Stimulated activated naive CD8-positive, alpha-beta T cell treated with anti-CD3 and anti-CD28 coated beads, Interleukin-15, Interleukin-2, amounts not matched to agents 100 ng/mL and 50 ng/mL, for 24 hours (primary cell): ENCODE results near the gene DLGAP1.

Experiments
- H3K27ac Mint-ChIP-seq: one replicate; pipeline ENCODE4 v1.8.0; 2021; ENCODE audit warnings: mild to moderate bottlenecking, mixed read lengths
- H3K27me3 Mint-ChIP-seq: one replicate; pipeline ENCODE4 v1.8.0; 2021; ENCODE audit warnings: mixed read lengths
- H3K36me3 Mint-ChIP-seq: one replicate; pipeline ENCODE4 v1.8.0; 2021; ENCODE audit warnings: low read depth, mixed read lengths
- H3K4me1 Mint-ChIP-seq: one replicate; pipeline ENCODE4 v1.8.0; 2021; ENCODE audit warnings: low read depth, mixed read lengths
- H3K4me3 Mint-ChIP-seq: one replicate; pipeline ENCODE4 v1.8.0; 2021; ENCODE audit warnings: mild to moderate bottlenecking, mixed read lengths
- H3K9me3 Mint-ChIP-seq: one replicate; pipeline ENCODE4 v1.8.0; 2021; ENCODE audit warnings: mixed read lengths

DLGAP1 gene

GRCh38 chr18:3947383-3947782, 507.7 kb downstream of the DLGAP1 start:
- Mint-ChIP-seq H3K27me3 (peaks cover 5% of the 10 kb centered on the region), H3K4me3 (no peak overlapping the region), H3K4me1 (no peaks in the 10 kb centered on the region), H3K27ac (peak overlapping the region; percentile 8), H3K36me3 (no peaks in the 10 kb centered on the region), H3K9me3 (no peaks in the 10 kb centered on the region)

DNA sequence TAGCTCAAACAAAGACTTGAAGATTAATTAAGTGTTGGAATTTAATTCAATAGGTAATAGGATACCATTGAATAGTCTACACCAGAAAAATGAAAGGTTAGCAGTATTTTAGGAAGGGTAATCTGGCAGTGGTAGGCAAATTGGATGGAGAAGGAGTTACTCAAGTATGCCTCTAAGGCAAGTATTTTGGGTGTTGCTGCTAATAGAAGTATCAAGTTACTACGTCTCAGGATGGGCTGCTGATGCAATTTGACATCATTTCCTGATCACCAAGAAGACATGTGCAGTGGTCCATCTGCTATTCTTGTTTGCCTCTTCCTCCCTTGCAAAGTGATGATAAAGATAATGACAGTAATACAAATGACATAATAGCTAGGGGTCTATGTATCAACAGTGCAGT, 519.8 kb downstream of the DLGAP1 start:
- no peaks in the 10 kb centered on the region for H3K4me1 Mint-ChIP-seq
- H3K9me3 Mint-ChIP-seq, result no peaks in the 10 kb centered on the region
- no peak overlapping the region for H3K4me3 Mint-ChIP-seq
- H3K27ac Mint-ChIP-seq, result no peak overlapping the region
- H3K27me3 Mint-ChIP-seq, result no peaks in the 10 kb centered on the region
- H3K36me3 Mint-ChIP-seq, result no peaks in the 10 kb centered on the region

DNA sequence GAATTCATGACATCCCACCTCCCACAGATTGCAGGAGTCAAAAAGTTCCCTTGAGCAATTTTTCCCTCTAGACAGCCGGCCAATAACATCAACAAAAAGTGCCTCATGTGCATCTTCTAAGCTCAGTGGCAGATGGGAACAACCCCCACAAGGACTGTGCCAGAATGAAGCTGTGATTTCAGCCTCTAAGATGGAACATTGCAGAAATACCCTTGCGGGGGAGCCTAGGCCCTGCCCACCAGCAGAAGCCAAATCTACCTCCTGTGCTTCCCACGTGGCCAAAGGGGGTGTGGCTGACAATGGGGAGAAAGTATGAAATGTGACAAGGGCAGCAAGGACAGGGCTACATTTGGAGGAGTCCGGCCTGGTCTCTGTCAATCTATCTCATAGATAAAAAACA, 522.8 kb downstream of the DLGAP1 start:
- Mint-ChIP-seq H3K9me3 (no peaks in the 10 kb centered on the region), H3K4me3 (no peak overlapping the region), H3K27me3 (no peaks in the 10 kb centered on the region), H3K27ac (no peak overlapping the region), H3K4me1 (no peaks in the 10 kb centered on the region), H3K36me3 (no peaks in the 10 kb centered on the region)

- no peak overlapping the region for H3K4me3 Mint-ChIP-seq
- no peaks in the 10 kb centered on the region for H3K27me3 Mint-ChIP-seq
- no peaks in the 10 kb centered on the region for H3K4me1 Mint-ChIP-seq
- H3K9me3 Mint-ChIP-seq, result no peaks in the 10 kb centered on the region
- no peaks in the 10 kb centered on the region for H3K36me3 Mint-ChIP-seq
- H3K27ac Mint-ChIP-seq, result no peak overlapping the region
Observed at GRCh38 chr18:3931542-3932112, 523.5 kb downstream of the DLGAP1 start.

GRCh38 chr18:3931013-3931315, 524.1 kb downstream of the DLGAP1 start:
- no peak overlapping the region for H3K27ac Mint-ChIP-seq

GRCh38 chr18:3930126-3931012, 524.7 kb downstream of the DLGAP1 start:
- Mint-ChIP-seq H3K36me3 (no peaks in the 10 kb centered on the region), H3K9me3 (no peaks in the 10 kb centered on the region), H3K27ac (no peak overlapping the region), H3K4me1 (no peaks in the 10 kb centered on the region), H3K27me3 (no peaks in the 10 kb centered on the region), H3K4me3 (no peak overlapping the region)

More at GRCh38 chr18:3931013-3931315, 524.1 kb downstream of the DLGAP1 start:
- H3K9me3 Mint-ChIP-seq, result no peaks in the 10 kb centered on the region
- no peak overlapping the region for H3K4me3 Mint-ChIP-seq
- H3K27me3 Mint-ChIP-seq, result no peaks in the 10 kb centered on the region
- no peaks in the 10 kb centered on the region for H3K4me1 Mint-ChIP-seq
- no peaks in the 10 kb centered on the region for H3K36me3 Mint-ChIP-seq

DNA sequence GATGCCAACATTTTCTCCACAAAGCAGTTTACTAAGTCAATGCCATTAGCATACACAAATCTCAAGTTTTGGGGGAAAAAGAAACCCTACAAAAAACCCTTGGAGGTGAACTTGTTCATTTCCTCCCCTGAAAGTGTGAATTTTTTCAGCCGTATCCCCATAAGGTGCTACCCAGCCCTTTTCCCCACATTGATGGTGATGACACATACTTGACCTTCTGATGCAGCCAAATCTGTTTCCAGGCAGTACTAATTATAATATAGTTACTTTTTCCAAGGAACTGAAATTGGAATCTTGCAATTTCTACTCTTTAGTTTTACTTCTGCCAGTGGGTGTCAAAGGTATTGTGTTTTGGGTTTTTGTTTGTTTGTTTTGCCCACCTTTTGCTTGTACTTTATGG, 530.7 kb downstream of the DLGAP1 start:
- Mint-ChIP-seq H3K4me1 (peaks cover 8% of the 10 kb centered on the region), H3K36me3 (no peaks in the 10 kb centered on the region), H3K27me3 (peaks cover 4% of the 10 kb centered on the region), H3K4me3 (no peak overlapping the region), H3K27ac (peak overlapping the region; percentile 38), H3K9me3 (no peaks in the 10 kb centered on the region)

DNA sequence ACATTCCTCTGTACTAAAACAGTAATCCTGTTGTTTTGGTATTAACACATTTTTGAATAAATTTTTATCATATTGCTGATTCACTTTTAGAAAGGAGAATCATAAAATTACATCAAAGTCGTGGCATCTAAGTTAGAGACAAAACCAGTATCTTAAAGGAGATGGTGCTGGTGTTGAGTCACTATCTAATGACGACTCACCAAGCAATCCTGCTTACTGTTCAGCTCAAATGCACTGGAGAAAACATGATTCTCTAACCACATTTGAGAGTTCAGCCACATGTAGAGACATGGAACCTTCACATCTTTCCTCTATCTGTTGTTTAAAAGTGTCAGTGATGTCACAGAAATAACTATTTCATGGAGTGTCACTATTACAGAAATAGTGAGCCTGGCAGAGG, 531.4 kb downstream of the DLGAP1 start:
- Mint-ChIP-seq H3K4me3 (no peak overlapping the region), H3K36me3 (no peaks in the 10 kb centered on the region), H3K27me3 (peaks cover 8% of the 10 kb centered on the region), H3K4me1 (peaks cover 8% of the 10 kb centered on the region), H3K27ac (peak overlapping the region; percentile 38), H3K9me3 (no peaks in the 10 kb centered on the region)

GRCh38 chr18:3921826-3922225, 533.3 kb downstream of the DLGAP1 start:
- no peak overlapping the region for H3K27ac Mint-ChIP-seq
- H3K36me3 Mint-ChIP-seq, result no peaks in the 10 kb centered on the region
- H3K9me3 Mint-ChIP-seq, result no peaks in the 10 kb centered on the region
- no peak overlapping the region for H3K4me3 Mint-ChIP-seq
- peaks cover 10% of the 10 kb centered on the region for H3K27me3 Mint-ChIP-seq
- H3K4me1 Mint-ChIP-seq, result peaks cover 8% of the 10 kb centered on the region

DNA sequence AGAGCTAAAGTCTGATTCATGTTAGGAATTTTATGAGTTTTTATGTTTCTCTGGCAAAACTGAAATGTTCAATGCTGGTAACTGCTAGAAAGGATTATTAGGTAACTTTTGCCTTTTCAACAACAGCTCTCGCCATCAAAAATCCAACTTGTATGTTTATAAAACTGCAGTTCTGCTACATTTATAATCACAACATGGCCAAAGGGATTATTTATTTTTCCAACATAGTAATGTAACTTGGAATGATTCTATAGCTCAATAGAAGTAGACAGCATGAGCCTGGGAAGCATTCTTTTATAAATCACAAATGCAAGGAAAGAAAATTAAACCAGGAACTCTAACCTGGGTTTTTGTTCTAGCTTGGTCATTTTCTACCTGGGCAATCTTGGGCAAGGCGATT, 534.3 kb downstream of the DLGAP1 start:
- Mint-ChIP-seq H3K4me3 (no peak overlapping the region), H3K27me3 (peaks cover 10% of the 10 kb centered on the region), H3K4me1 (peaks cover 8% of the 10 kb centered on the region), H3K27ac (no peak overlapping the region), H3K9me3 (no peaks in the 10 kb centered on the region), H3K36me3 (no peaks in the 10 kb centered on the region)

DNA sequence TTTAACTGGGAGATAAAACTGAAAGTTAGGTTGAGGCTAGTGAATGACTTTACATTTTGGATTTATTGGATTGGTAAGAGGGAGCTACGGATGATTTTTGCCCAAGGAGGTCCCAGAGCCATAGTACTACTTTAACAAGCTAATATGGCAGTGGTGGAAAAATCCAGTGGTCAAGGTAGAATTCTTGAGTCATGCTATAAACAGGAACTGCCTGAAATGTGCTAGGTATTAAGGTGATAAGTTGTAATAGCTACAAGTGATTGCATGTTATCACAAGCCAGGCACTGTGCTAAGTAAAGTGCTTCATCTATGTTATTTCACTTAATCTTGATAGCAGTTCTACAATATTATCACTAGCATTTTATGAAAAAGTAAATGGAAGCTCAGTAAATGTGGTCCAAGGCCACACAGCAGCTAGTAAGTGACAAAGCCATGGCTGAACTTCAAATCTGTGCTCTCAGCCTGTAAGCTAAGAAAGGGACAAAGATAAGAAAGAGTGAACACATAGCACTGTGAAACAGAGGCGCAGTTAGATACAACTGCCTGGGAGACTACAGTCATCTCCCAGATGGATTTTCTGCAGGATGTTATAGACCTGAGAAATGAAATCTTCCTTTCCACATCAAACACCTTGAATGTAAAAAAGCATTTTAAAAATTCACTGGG, 535.6 kb downstream of the DLGAP1 start:
- peaks cover 6% of the 10 kb centered on the region for H3K4me1 Mint-ChIP-seq
- no peak overlapping the region for H3K4me3 Mint-ChIP-seq
- no peak overlapping the region for H3K27ac Mint-ChIP-seq
- H3K36me3 Mint-ChIP-seq, result no peaks in the 10 kb centered on the region
- no peaks in the 10 kb centered on the region for H3K9me3 Mint-ChIP-seq
- H3K27me3 Mint-ChIP-seq, result peaks cover 14% of the 10 kb centered on the region

DNA sequence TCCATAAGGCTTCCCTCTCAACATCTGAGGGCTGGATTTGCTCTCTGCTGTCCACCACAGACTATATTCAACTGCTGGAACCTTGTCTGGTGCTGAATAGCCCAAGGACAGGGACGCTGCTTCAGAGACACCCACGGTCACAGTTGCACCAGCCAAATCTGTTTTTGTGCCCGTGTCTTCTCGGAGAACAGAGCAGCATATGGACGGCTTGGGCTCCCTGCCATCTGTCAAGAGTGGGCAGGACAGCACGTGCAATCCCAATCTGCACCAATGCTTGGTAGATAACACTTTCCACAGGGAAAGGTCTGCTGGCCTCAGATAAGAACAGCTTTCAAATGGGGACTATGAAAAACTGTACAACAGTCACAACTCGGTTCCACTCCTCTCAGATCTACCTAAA, 539.0 kb downstream of the DLGAP1 start:
- H3K36me3 Mint-ChIP-seq, result no peaks in the 10 kb centered on the region
- H3K4me3 Mint-ChIP-seq, result no peak overlapping the region
- peaks cover 9% of the 10 kb centered on the region for H3K27me3 Mint-ChIP-seq
- no peaks in the 10 kb centered on the region for H3K4me1 Mint-ChIP-seq
- H3K9me3 Mint-ChIP-seq, result no peaks in the 10 kb centered on the region
- no peak overlapping the region for H3K27ac Mint-ChIP-seq

DNA sequence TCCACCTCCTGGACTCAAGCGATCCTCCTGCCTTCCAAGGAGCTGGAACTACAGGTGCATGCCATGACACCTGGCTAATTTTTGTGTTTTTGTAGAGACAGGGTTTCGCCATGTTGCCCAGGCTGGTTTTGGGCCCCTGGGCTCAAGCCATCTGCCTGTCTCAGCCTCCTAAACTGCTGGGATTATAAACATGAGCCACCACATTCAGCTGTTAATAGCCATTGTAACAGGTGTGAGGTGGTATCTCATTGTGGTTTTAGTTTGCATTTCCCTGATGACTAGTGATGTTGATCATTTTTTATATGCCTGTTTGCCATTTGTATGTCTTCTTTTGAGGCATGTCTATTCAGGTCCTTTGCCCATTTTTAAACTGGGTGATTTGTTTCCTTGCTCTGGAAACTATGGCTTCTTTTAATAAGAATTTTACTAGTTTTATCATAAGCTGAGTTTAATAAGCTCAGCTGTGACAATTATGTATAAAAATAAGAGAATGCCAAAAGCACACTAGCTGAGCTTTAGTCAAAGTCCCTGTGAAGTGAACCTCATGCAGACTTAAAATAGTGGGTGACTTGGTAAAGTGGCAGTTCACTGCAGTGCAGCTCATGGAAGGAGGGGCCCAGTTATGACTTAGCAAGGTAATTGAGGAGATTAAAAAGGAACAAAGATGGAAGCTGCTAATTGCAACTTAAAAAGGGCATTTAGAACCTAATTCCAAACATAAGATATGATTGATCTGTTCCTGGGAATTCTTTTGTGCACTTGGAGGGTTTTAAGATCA, 540.1 kb downstream of the DLGAP1 start:
- no peaks in the 10 kb centered on the region for H3K36me3 Mint-ChIP-seq
- H3K27ac Mint-ChIP-seq, result no peak overlapping the region
- H3K9me3 Mint-ChIP-seq, result no peaks in the 10 kb centered on the region
- no peak overlapping the region for H3K4me3 Mint-ChIP-seq
- H3K27me3 Mint-ChIP-seq, result peaks cover 9% of the 10 kb centered on the region
- H3K4me1 Mint-ChIP-seq, result no peaks in the 10 kb centered on the region

GRCh38 chr18:3914109-3914508, 541.0 kb downstream of the DLGAP1 start:
- no peak overlapping the region for H3K4me3 Mint-ChIP-seq
- no peak overlapping the region for H3K27ac Mint-ChIP-seq
- peaks cover 7% of the 10 kb centered on the region for H3K27me3 Mint-ChIP-seq
- no peaks in the 10 kb centered on the region for H3K36me3 Mint-ChIP-seq
- no peaks in the 10 kb centered on the region for H3K9me3 Mint-ChIP-seq
- H3K4me1 Mint-ChIP-seq, result no peaks in the 10 kb centered on the region

DNA sequence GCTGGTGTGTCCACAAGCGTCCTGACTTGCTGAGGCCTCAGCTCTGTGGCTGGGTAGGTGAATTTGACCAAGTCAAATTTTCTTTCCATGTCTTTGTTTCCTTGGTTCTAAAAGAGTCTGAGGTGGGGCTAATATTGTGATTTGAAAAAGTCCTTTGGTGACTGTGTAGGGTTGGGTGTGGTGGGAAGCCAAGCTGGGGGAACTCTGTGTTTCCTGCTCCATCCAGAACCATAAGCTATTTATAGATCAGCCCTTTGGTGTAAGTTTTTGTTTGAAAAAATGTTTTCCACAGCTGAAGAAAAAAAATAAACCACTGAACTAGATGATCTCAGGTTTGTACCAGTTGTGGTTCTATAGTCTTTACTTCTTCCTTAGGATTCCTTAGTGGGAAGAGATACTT, 542.4 kb downstream of the DLGAP1 start:
- Mint-ChIP-seq H3K4me1 (no peaks in the 10 kb centered on the region), H3K4me3 (no peak overlapping the region), H3K27ac (no peak overlapping the region), H3K9me3 (no peaks in the 10 kb centered on the region), H3K27me3 (peaks cover 6% of the 10 kb centered on the region), H3K36me3 (no peaks in the 10 kb centered on the region)
